8988T (cell line): ENCODE measurements around the gene CNTNAP2.

Experiments used
- DNase-seq: peaks from one replicate; pipeline ENCODE4 v3.0.0; 2011

Gene CNTNAP2

GRCh38 chr7:147432576-147432975 is 1316.0 kb downstream of the CNTNAP2 start:
- no peak for DNase-seq

GRCh38 chr7:147436718-147437117 is 1320.1 kb downstream of the CNTNAP2 start:
- DNase-seq: no peak

- DNase-seq: no peak
Observed at GRCh38 chr7:147438216-147438615, 1321.6 kb downstream of the CNTNAP2 start.

- DNase-seq: no peak
Observed at GRCh38 chr7:147443942-147444341, 1327.3 kb downstream of the CNTNAP2 start.

- DNase-seq: no peak
Observed at GRCh38 chr7:147452816-147453215, 1336.2 kb downstream of the CNTNAP2 start.

- DNase-seq: no peak
Observed at GRCh38 chr7:147465223-147465622, 1348.6 kb downstream of the CNTNAP2 start.

GRCh38 chr7:147472556-147472955 is 1356.0 kb downstream of the CNTNAP2 start:
- no peak for DNase-seq

GRCh38 chr7:147474862-147475261 is 1358.3 kb downstream of the CNTNAP2 start:
- DNase-seq: no peak

GRCh38 chr7:147477526-147477925 is 1360.9 kb downstream of the CNTNAP2 start:
- no peak for DNase-seq

- no peak for DNase-seq
Observed at GRCh38 chr7:147478796-147479195, 1362.2 kb downstream of the CNTNAP2 start.

- no peak for DNase-seq
Observed at GRCh38 chr7:147483634-147484292, 1367.2 kb downstream of the CNTNAP2 start.

- DNase-seq: no peak
Observed at GRCh38 chr7:147485660-147486210, 1369.1 kb downstream of the CNTNAP2 start.

GRCh38 chr7:147492606-147493005 is 1376.0 kb downstream of the CNTNAP2 start:
- DNase-seq: no peak

- DNase-seq: no peak
Observed at GRCh38 chr7:147496209-147496608, 1379.6 kb downstream of the CNTNAP2 start.

GRCh38 chr7:147497246-147497645 is 1380.6 kb downstream of the CNTNAP2 start:
- DNase-seq: no peak

- no peak for DNase-seq
Observed at GRCh38 chr7:147498081-147498480, 1381.5 kb downstream of the CNTNAP2 start.

- no peak for DNase-seq
Observed at GRCh38 chr7:147509035-147509501, 1392.5 kb downstream of the CNTNAP2 start.

- no peak for DNase-seq
Observed at GRCh38 chr7:147509541-147510200, 1393.1 kb downstream of the CNTNAP2 start.

- no peak for DNase-seq
Observed at GRCh38 chr7:147510201-147510542, 1393.6 kb downstream of the CNTNAP2 start.

GRCh38 chr7:147510923-147511322 is 1394.3 kb downstream of the CNTNAP2 start:
- no peak for DNase-seq

- DNase-seq: no peak
Observed at GRCh38 chr7:147513451-147513850, 1396.8 kb downstream of the CNTNAP2 start.

- no peak for DNase-seq
Observed at GRCh38 chr7:147516391-147516790, 1399.8 kb downstream of the CNTNAP2 start.

GRCh38 chr7:147519062-147519461 is 1402.5 kb downstream of the CNTNAP2 start:
- no peak for DNase-seq

GRCh38 chr7:147523056-147523455 is 1406.5 kb downstream of the CNTNAP2 start:
- DNase-seq: no peak
